T-helper 2 cell (primary cell): Measurements from ENCODE around the gene COQ2.
"Not testable (repeated sequence)": the region's sequence is repeated elsewhere in the genome, so short reads cannot be mapped to it uniquely, and the experiment has no call there.

Experiments
- DNase-seq, 5 experiments: peaks; one replicate each; pipeline versions ENCODE4 v3.0.0 to v3.0.0-alpha.2; 2012 to 2022

The COQ2 gene

DNA sequence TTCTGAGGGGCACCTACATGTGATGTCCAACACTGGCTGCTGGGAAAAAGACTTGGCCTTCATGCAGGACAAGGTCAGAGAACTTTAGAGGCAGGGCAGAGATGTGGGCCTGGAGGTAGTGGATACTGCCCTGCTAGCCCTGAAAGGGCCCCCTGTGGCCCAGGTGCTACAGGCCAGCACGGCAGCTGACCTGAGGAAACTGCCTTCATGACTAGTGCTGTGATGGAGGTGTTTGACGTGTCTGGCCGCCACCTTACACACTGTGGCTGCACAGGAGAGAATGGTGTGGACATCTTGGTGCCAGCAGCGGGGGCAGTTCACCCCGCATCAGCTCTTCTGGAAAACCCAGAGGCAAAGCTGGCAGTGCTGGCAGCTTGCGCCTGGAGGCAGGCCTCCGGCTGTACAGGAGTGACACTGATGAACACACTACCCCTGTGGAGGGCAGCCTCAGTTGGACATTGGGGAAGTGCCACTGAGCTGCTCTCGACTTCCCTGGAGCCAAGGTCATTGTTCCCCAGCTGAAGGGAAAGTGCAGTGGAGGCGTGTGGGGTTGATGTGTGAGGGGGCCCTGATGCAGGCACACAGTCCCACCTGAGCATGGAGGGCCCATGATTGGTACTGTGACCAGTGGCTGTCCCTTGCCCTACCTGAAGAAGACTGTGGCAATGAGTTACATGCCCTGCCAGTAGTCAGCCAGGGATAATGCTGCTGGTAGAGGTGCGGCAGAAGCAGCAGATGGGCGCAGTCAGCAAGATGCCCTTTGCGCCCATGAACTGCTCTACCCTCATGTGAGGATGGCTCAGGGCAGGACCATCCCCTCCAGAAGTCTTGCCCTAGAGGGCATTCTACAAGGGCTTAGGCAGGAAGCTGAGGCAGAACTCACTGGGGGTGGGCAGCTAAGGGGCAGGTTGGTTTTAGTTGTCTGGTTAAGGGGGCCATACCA, 36.9 kb downstream of the COQ2 start:
- DNase-seq, result no peak

DNA sequence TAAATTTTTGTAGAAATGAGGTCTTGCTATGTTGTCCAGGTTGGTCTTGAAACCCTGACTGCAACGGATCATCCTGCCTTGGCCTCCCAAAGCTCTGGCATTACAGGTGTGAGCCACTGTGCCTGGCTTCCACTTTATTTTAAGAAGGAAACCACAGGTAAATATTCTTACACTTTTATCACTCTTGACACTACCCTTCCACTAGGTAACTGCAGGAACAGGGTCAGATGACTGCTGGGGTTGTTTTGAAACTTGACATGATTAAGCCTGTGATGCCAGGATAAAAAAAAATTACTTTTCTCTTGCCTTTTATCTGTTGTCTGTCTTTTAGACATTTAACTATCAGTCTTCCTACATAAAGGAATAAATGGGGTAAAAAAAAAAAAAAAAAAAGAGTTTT, 43.5 kb downstream of the COQ2 start:
- no peak for DNase-seq

DNA sequence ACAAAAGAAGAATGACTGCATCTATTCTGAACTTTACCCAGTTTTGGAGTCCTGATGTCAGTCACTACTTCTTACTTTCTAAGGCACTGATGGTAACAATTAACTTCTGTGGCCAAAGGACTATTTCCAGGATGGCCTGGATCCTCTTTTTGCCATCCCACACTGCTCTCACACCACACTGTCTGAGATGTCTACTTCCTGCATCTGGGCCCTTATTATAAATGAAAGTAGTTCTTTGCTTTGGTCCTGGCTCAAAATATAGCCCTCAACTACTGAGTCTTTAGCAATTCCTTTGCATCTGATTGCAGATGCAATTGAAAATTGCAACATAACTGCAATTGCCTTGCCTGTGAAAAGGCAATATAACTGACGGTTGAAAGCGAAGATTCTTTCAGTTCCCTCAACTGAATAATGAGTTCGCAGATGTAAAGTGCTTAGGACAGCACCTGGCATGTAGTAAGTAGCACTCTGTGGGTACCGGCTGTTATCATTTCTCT, 44.2 kb downstream of the COQ2 start:
- no peak for DNase-seq

DNA sequence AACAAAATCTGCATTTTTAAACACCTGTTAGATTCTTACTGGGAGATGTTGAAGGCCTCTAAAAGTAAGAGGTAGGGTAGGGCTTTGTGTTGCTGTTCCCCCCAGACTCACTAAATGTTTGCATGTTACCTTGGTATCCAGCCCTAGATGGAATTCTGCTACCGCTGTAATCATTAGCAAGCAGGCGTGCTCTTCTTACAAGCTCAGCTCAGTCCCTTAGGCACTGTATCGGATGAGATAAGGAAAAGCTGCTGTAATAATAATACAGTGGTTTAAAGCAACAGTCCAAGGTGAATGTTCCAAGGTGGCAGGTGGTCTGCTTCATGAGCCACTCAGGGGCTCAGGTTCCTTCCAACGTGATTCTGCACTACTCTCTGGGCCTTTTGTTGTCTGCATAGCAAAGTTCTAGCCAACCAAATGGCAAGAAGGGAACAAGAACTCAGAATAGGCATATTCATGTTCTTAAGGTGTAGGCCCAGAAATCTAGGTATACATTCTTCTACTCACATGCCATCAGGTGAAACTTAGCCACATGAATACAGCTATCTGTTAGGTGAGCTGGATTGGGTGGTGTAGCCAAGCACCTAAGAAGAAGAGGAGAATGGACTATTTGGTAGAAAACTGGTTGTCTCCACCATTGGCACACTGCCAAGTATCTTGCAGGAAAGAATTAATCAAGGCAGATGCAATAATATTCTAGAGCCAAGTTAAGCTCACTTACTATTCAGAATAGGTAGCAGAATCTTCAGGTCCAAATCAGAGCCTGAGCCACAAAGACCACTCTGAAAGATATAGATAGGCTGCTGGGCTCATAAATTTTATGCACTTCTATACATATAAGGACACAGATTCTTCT, 46.0 kb downstream of the COQ2 start:
- DNase-seq, result no peak

DNA sequence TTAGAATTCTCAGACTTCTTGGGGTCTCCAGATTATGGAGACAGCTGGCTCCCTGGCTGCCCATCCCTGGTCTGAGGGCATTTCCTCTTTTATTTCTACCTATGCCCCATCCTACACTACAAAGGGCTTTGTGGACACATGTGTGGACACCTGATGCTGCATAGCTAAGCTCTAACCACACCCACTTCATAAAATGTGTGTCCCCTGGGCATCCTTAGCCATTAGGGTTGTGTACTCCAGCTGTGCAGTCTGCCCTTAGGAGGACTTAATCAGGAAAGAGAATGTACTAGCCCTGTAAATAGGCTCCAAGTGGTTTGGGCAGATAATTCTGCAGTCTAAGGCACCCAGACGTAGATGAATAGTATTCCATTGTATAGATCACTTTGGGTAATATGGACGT, 47.0 kb downstream of the COQ2 start:
- DNase-seq, result no peak

DNA sequence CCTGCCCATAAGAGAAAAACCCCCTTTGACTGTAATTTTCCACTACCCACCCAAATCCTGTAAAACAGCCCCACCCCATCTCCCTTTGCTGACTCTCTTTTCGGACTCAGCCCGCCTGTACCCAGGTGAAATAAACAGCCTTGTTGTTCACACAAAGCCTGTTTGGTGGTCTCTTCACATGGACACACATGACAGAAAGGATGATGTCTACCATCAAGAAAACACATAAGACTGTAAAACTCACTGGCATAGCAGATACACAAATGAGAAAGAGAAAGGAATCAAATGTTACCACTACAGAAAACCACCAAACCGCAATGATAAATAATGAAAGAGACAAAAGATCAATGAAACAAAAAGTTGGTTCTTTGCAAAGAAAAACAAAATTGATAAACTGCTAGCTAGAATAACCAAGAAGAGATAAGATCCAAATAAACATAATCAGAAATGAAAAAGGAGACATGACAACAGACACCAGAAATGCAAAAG, 48.9 kb downstream of the COQ2 start:
- peak in 2 of 5 experiments; percentile 34 to 86 for DNase-seq

DNA sequence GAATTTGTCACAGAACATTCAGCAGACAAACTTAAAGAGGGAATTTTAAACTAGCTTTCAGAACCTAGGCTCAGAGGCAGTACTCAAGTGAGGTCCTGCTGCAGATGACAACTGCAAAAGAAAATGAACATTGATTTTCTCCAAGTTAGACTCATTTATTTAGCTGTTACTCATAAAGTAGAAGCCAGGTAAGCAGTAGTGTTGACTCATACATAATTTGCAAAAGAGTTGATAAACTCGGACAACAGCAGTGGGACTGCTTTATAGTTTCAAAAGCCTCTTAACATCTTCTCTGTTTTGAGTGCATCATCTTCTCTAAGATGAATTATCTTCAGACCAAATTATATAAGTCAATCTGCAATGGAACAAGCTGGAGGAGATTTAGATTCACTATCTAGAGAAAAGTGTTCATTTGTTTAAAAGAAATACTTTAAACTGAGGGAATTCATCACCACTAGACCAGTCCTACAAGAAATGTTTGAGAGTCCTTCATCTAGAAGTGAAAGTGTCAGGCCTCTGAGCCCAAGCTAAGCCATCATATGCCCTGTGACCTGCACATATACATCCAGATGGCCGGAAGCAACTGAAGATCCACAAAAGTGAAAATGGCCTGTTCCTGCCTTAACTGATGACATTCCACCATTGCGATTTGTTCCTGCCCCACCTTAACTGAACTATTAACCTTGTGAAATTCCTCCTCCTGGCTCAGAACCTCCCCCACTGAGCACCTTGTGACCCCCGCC, 49.5 kb downstream of the COQ2 start:
- DNase-seq, result no peak

DNA sequence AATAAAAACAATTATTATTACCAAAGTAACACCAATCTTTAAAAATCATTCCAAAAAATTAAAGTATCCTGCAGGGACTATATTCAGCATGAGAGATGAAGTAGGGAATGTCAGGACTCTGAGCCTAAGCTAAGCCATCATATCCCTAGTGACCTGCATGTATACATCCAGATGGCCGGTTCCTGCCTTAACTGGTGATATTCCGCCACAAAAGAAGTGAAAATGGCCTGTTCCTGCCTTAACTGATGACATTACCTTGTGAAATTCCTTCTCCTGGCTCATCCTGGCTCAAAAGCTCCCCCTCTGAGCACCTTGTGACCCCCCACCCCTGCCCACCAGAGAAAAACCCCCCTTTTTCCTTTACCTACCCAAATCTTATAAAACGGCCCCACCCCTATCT, 50.2 kb downstream of the COQ2 start:
- not testable (repeated sequence) for DNase-seq

DNA sequence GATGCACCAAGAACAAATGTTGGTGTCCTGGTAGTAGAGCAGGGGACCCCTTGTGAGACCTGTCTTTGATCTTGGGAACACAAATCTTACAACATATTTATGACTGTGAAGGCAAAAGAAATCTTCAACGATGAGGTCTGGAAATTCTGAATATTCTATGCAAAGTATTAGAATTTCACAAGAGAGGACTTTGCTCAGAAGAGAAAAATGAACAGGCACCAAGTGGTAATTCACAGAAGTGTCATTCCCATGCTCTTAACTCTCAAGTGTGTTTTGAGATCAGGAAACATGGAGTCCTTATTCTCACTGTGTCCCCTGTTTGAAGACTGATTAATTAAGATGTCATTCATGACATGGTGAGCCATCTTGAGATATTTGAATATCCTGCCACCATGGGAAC, 52.5 kb downstream of the COQ2 start:
- DNase-seq, result no peak

DNA sequence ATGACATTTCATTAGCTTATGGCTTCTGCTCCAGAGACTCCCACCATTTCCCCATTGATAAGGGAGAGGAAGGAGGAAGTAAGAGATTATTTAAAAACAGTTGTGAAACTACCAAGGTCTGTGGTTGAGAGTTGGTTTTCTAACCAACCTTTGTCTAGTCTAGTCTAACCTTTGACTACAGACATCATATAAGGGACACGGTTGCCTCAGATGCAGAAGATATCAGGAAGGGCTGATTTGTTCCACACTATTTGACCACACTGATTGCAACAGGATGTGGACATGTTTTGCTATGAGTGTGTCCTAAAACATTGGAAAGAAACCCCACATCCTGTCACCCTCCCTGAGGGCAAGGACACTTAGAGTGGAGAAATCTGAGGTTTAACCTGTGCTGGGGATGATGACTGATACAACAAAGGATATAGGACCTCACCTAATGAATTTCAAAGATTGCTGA, 53.0 kb downstream of the COQ2 start:
- DNase-seq, result peak in 2 of 5 experiments; percentile 44 to 89

DNA sequence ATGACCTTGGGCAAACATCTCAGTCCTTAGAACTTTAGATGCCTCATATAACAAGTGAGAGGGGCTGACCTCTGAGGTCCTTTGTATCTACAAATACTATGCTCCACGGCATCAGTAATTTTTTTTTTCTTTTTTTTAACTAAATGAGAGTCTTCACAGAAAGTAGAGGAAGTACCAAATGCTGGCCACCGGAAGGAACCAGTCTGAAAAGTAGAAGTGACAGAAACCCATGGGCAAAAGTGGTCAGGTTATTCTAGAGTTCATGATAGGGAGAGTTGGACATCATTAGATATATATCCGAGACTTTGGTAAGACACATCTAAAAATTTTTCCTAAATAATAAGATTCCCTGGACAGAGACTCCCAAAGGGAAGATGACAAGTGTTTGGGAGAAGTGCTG, 53.7 kb downstream of the COQ2 start:
- no peak for DNase-seq

DNA sequence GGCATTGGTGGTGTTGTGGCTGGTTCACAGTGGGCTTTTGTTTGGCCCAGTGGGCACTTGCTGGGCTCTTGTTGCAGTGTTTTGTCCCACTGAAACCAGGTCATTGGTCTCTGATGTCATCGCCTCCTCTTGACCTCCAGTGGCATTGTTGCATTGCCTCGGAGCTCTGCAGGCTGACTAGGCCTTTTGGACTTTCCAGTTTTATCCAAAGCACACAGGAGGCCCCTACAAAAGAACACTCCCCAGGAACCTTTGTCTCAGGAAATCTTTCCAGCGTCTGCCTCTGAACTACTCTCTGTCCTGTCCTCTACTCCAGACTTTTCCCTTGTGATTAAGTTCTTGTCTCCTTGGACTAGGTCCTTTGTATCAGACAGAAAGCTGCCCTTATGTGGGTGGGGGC, 54.8 kb downstream of the COQ2 start:
- no peak for DNase-seq

DNA sequence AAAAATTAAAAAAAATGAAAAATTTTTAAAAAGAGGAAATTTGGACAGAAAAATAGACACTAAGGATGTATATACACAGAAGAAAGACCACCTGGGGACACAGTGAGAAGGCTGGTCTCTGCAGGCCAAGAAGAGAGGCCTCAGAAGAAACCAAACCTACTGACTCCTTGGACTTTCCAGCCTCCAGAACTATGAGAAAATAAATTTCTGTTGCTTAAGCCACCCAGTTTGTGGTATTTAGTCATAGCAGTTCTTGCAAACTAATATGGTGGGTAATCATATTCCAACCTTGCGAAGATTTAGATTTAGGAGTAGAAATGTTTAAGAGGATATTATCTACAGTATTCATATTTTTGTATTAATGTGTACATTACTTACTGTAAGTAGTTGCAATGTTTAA, 56.4 kb downstream of the COQ2 start:
- DNase-seq, result no peak

DNA sequence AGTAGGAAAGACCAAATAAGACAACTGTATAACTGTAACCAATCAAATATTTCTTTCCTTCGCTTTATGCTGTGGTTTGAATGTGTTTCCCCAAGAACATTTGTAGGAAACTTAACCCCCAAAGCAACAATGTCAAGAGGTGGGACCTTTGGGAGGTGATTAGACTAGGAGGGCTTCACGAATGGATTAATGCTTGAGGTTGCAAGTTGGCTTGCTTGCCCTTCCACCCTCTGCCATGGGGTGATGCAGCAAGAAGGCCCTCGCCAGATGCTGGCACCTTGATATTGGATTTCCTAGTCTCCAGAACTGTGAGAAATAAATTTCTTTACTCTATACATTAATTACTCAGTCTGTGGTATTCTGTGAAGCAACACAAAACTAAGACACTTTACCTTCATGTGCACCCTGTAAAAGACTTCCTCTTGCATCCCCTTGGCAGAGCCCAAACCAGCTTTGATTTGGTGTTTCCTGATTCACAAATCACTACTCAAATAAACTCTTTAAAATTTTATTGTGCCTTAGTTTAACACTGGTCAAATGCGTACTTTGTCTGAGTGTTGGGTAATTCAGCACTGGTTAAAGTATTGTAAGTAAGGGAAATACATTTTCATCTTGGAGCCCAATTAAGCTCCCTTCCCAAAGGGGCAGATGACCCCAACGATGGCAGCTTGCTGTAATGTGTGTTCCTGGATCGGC, 59.9 kb downstream of the COQ2 start:
- DNase-seq, result no peak

DNA sequence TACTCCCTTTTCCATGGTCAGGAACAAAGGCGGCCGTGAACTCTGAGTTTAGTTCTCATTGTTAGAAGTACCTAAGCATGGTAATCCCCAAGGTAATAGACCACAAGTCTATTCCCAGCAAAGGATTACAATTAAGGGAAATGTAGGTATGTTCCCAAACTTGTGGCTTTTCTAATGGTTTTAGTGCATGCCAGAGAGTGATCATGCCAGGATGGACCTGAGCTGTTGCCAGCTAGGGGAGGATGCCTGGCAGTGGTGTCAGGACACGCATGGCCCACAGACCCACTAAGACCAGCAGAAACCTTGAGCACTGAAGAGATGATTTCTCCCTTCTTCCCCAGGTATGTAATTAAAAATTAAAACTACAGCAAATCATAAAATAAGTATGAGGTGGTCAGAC, 60.8 kb downstream of the COQ2 start:
- DNase-seq, result no peak

DNA sequence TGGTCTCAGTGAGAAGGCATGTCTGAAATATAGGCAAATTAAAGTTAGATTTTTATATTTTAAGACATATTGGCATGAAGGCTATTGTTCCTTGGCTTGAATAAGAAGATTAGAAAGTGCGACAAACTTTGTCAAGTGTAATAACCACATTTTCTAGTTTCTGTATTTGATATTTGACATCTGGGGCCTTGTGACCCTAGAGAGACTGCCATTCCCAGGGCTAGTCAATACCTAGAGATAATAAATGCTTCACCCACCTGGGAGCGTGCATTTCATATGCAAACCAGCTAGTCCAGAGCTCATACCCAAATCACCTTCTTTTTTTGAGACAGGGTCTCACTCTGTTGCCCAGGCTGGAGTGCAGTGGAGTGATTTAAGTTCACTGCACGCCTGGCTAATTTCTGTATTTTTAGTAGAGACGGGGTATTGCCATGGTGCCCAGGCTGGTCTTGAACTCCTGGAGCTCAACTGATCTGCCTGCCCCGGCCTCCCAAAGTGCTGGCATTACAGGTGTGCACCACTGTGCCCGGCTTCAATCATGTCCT, 62.6 kb downstream of the COQ2 start:
- DNase-seq, result no peak

DNA sequence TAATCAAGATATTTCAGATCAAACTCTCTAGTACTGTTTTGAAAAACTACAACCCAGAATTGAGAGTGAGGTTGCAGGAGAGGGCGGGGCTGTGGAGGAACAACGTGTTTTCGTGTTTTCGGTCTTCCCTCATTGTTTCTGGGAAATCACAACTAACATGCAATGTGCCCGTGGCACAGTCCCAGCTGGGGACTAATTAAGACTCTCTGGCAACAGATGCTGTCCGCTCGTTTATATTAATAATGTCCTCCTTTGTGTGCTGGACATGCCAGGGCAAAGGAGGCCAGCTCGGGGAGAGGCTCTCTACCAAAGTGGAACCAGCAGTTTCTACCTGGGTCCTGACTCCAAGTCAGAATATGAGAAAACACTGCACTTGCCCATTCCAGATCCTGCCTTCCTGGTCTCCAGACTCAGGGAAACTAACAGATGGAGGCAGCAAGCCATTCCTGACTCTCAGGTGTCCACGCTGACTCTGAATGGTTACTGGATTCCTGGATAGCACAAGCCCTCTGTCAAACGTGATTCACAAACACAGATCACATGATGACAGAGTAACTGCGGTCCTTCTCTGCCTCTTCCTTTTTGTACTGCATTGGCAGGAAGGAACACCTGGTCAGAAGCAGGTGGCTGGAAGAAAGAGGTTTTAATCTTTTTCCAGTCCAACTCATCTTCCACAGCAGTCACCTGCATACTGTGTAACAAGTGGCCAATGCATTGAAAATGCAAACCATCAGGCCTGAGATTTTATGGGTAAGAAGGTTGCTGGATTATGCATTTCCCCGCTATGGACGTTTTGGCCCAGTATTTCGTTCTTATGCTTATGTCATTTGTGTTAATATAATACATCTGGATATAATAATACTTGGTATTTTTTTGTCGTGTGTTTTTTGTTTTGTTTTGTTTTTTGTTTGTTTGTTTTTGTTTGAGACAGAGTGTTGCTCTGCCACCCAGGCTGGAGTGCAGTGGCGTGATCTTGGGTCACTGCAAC, 65.0 kb downstream of the COQ2 start:
- peak in 2 of 5 experiments; percentile 55 to 59 for DNase-seq

DNA sequence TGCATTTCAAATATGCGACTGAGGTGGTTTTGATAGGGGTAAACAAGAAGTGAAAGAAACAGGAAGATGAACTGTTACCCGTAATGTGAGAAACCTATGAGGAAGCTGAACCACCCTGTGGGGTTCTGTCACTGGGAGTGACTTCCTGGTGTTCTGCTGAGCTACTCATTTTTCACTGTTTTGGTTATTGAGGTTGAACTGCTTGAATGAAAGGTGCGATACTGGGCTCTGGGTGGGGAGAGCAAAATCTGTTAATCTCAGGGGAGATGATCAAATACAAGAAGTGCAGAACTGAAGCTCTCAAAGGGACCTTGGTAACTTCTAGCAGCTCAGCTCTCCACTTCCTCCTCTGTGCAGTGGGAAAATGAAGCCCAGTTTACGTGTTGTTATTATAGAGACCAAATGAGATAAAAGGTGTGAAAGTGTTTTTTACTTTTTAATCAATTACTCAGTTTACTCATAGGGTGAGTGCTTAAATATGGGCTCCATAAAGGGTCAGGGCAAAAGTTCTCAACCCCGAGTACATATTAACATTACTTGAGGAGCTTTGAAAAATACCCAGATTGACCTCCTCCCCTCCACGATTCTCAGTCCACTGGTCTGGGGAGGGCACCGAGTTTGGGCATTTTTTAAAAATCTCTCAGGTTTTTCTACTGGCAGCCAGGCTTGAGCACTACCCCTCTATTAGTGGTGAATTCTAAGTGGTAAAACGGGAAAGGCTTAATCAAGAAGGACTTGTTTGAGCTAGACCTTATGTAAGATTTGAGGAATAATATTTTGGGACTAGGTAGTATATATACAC, 66.7 kb downstream of the COQ2 start:
- peak in 4 of 5 experiments; percentile 18 to 97 (median 59) for DNase-seq

DNA sequence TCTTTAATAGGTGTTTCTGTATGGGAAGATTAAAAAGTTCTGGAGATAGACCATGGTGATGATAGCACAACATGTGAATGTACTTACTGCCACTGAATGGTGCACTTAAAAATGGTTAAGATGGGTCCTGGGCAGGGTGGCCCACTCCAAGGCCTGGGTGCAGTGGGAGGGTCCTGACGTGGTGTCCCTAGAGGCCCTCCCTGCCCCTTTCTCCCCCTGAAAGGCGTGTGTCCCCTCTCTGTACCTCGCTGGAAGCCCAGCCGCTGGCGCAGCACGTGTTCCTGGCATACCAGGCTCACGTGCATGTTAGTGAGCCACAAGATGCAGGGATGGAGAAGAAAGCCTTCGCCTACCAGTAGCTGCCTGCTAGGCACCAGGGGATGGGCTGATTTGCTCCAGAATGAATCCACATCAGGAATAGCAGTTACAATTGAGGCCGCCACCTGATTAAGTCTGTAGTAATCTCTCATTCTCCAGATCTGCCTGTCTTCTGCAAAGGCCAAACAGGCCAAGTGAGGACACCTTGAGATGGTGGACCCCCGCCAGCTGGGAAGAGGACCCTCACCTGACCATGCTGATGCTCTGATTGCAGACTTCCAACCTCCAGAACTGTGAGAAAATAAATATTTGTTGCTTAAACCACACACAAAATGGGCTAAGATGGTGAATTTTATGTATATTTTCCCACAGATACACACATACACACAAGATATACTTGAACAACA, 67.5 kb downstream of the COQ2 start:
- no peak for DNase-seq
